ENCODE results near the gene TMPRSS11F. TPM values are rescaled to one million over a fixed set of nuclear protein-coding genes. Genes with fewer than 3 reads are reported as not detected.
"Not testable (repeated sequence)": the region's sequence is repeated elsewhere in the genome, so short reads cannot be mapped to it uniquely, and the experiment has no call there.

The TMPRSS11F gene
- total RNA-seq, 1 donor from 2014 or later, result 0.27 TPM

DNA sequence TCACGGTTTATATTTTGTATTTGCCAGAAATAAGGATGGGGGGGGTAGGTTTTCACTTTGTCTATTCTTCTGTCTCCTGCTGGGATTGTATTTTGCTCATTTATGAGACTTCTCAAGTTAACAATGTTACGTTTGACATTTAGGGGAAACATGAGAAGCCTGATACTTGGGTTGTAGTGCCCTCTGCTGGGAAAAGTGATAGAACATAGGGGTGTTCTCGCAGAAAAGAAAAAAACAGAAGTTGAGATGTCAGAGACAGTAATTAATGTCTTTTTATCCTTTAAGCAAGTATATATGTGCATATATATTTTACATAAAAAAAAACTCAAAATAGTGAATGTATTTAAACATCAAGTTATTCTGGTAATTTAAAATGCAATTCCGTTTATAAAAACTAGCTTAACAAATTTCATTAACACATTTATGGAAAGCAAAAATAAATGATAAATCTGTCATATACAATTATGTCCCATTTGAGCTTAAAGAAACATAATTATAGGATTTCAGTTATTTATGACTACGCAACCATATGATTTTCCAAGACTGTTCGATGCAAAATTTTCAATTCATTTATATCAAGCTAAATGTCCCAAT is 46.0 kb upstream of the TMPRSS11F start:
- Mint-ChIP-seq H3K36me3 (ENCODE audit: low read depth, unreplicated experiment) (peaks cover 2% of the 10 kb centered on the region), H3K4me3 (ENCODE audit: unreplicated experiment) (no peak overlapping the region), H3K27me3 (ENCODE audit: low read depth, unreplicated experiment) (no peaks in the 10 kb centered on the region), H3K27ac (ENCODE audit: unreplicated experiment) (no peak overlapping the region), H3K4me1 (ENCODE audit: low read depth, unreplicated experiment) (peaks cover under 1% of the 10 kb centered on the region), H3K9me3 (ENCODE audit: unreplicated experiment) (no peaks in the 10 kb centered on the region)
- H3K27me3 ChIP-seq (ENCODE audit: insufficient read depth, low read length), result no peaks in the 10 kb centered on the region
- H3K9ac ChIP-seq (ENCODE audit: low read length), result no peak overlapping the region
- FAIRE-seq (peak; percentile 9), DNase-seq (ENCODE audit: low read depth) (peak; percentile 32)
- no peaks in the 10 kb centered on the region for H3K79me2 ChIP-seq (ENCODE audit: insufficient read depth, low read length)
- H3K36me3 ChIP-seq (ENCODE audit: insufficient read depth, low read length), result no peaks in the 10 kb centered on the region
- H4K20me1 ChIP-seq (ENCODE audit: insufficient read depth, low read length), result no peaks in the 10 kb centered on the region
- H3K4me1 ChIP-seq (ENCODE audit: insufficient read depth, low read length), result no peaks in the 10 kb centered on the region
- no peak overlapping the region for H3K4me3 ChIP-seq (ENCODE audit: insufficient read depth, low read depth, low read length)
- no peak overlapping the region for H3K27ac ChIP-seq (ENCODE audit: low read depth, low read length)
- H3K4me2 ChIP-seq (ENCODE audit: low read length), result no peak overlapping the region
- no peaks in the 10 kb centered on the region for H3K9me3 ChIP-seq (ENCODE audit: insufficient read depth, low read depth, low read length)
- H2AFZ ChIP-seq (ENCODE audit: low read depth, low read length), result no peak overlapping the region
- TF ChIP-seq CTCF (IDR thresholded peaks at IDR 0.05; ENCODE audit: insufficient read depth, low read depth, low read length), result peak; percentile 65
- no peak for TF ChIP-seq EZH2 (IDR thresholded peaks at IDR 0.05; ENCODE audit: insufficient read depth, low read length)

- H3K4me2 ChIP-seq (ENCODE audit: low read length); H3K79me2 ChIP-seq (ENCODE audit: insufficient read depth, low read length); H3K27me3 Mint-ChIP-seq (ENCODE audit: low read depth, unreplicated experiment); H3K27ac Mint-ChIP-seq (ENCODE audit: unreplicated experiment); DNase-seq (ENCODE audit: low read depth); H4K20me1 ChIP-seq (ENCODE audit: insufficient read depth, low read length); H3K9me3 Mint-ChIP-seq (ENCODE audit: unreplicated experiment); H3K27me3 ChIP-seq (ENCODE audit: insufficient read depth, low read length); H3K4me1 Mint-ChIP-seq (ENCODE audit: low read depth, unreplicated experiment); H2AFZ ChIP-seq (ENCODE audit: low read depth, low read length); H3K4me1 ChIP-seq (ENCODE audit: insufficient read depth, low read length); H3K9ac ChIP-seq (ENCODE audit: low read length); H3K36me3 ChIP-seq (ENCODE audit: insufficient read depth, low read length); H3K36me3 Mint-ChIP-seq (ENCODE audit: low read depth, unreplicated experiment); H3K4me3 Mint-ChIP-seq (ENCODE audit: unreplicated experiment); H3K9me3 ChIP-seq (ENCODE audit: insufficient read depth, low read depth, low read length); FAIRE-seq; H3K4me3 ChIP-seq (ENCODE audit: insufficient read depth, low read depth, low read length); H3K27ac ChIP-seq (ENCODE audit: low read depth, low read length): not testable (repeated sequence)
Observed at GRCh38 chr4:68174389-68174788, 44.7 kb upstream of the TMPRSS11F start.

DNA sequence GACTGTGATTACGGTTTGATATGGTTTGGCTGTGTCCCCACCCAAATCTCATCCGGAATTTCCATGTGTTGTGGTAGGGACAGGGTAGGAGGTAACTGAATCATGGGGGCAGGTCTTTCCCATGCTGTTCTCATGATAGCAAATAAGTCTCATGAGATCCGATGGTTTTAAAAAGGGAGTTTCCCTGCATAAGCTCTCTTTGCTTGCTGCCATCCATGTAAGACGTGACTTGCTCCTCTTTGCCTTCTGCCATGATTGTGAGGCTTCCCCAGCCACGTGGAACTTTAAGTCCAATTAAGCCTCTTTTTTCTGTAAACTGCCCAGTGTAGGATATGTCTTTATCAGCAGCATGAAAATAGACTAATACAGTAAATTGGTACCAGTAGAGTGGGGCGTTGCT is 42.5 kb upstream of the TMPRSS11F start:
- H3K27me3 ChIP-seq (ENCODE audit: insufficient read depth, low read length); H3K27ac ChIP-seq (ENCODE audit: low read depth, low read length); H4K20me1 ChIP-seq (ENCODE audit: insufficient read depth, low read length); H3K4me2 ChIP-seq (ENCODE audit: low read length); H3K79me2 ChIP-seq (ENCODE audit: insufficient read depth, low read length); DNase-seq (ENCODE audit: low read depth); FAIRE-seq; H3K4me3 Mint-ChIP-seq (ENCODE audit: unreplicated experiment); H3K9ac ChIP-seq (ENCODE audit: low read length); H3K36me3 ChIP-seq (ENCODE audit: insufficient read depth, low read length); H3K36me3 Mint-ChIP-seq (ENCODE audit: low read depth, unreplicated experiment); H3K27me3 Mint-ChIP-seq (ENCODE audit: low read depth, unreplicated experiment); H3K9me3 ChIP-seq (ENCODE audit: insufficient read depth, low read depth, low read length); H3K4me1 Mint-ChIP-seq (ENCODE audit: low read depth, unreplicated experiment); H3K4me1 ChIP-seq (ENCODE audit: insufficient read depth, low read length); H3K9me3 Mint-ChIP-seq (ENCODE audit: unreplicated experiment); H3K27ac Mint-ChIP-seq (ENCODE audit: unreplicated experiment); H3K4me3 ChIP-seq (ENCODE audit: insufficient read depth, low read depth, low read length); H2AFZ ChIP-seq (ENCODE audit: low read depth, low read length): not testable (repeated sequence)
